ENCODE measurements around the gene SLC39A12. TPM values are rescaled to one million over a fixed set of nuclear protein-coding genes. Genes with fewer than 3 reads are reported as not detected.

SLC39A12 gene
- polyA plus RNA-seq, 12 donors, result not detected

- no peak for DNase-seq
Measured at GRCh38 chr10:17961551-17962422, 10.1 kb downstream of the SLC39A12 start.

- DNase-seq, result no peak
Measured at GRCh38 chr10:17963431-17963830, 11.7 kb downstream of the SLC39A12 start.

- DNase-seq, result no peak
Measured at GRCh38 chr10:17965649-17966235, 14.0 kb downstream of the SLC39A12 start.

GRCh38 chr10:17974505-17974904 lies 22.8 kb downstream of the SLC39A12 start:
- no peak for DNase-seq

- no peak for DNase-seq
Measured at GRCh38 chr10:17980846-17981565, 29.3 kb downstream of the SLC39A12 start.

GRCh38 chr10:17981766-17982380 lies 30.2 kb downstream of the SLC39A12 start:
- no peak for DNase-seq

- DNase-seq, result no peak
Measured at GRCh38 chr10:17984056-17984455, 32.3 kb downstream of the SLC39A12 start.

- no peak for DNase-seq
Measured at GRCh38 chr10:17984563-17984962, 32.8 kb downstream of the SLC39A12 start.

GRCh38 chr10:17989908-17990767 lies 38.4 kb downstream of the SLC39A12 start:
- no peak for DNase-seq

GRCh38 chr10:17992266-17992665 lies 40.5 kb downstream of the SLC39A12 start:
- no peak for DNase-seq

GRCh38 chr10:17993361-17993760 lies 41.6 kb downstream of the SLC39A12 start:
- no peak for DNase-seq

GRCh38 chr10:18000601-18001000 lies 48.9 kb downstream of the SLC39A12 start:
- DNase-seq, result no peak

- DNase-seq, result peak; percentile 2
Measured at GRCh38 chr10:18005445-18005780, 53.7 kb downstream of the SLC39A12 start.

- peak; percentile 45 for DNase-seq
Measured at GRCh38 chr10:18005781-18006456, 54.2 kb downstream of the SLC39A12 start.

GRCh38 chr10:18008986-18009385 lies 57.3 kb downstream of the SLC39A12 start:
- DNase-seq, result peak; percentile 15

- no peak for DNase-seq
Measured at GRCh38 chr10:18010050-18010449, 58.3 kb downstream of the SLC39A12 start.

- no peak for DNase-seq
Measured at GRCh38 chr10:18020523-18020922, 68.8 kb downstream of the SLC39A12 start.

- no peak for DNase-seq
Measured at GRCh38 chr10:18021725-18022480, 70.2 kb downstream of the SLC39A12 start.

GRCh38 chr10:18043148-18044006 lies 91.7 kb downstream of the SLC39A12 start:
- DNase-seq, result no peak
